GM18868 (cell line): ENCODE data around the gene PIMREG.

Experiments
- ATAC-seq: cut with Tn5 transposase; IDR thresholded peaks from one replicate; pipeline ENCODE4 v1.9.1; 2021; ENCODE audit warnings: mild to moderate bottlenecking, moderate library complexity; ENCODE audit not compliant: unreplicated experiment

PIMREG gene

GRCh38 chr17:6496640-6497441, 52.6 kb downstream of the PIMREG start:
- ATAC-seq: no peak

GRCh38 chr17:6497496-6498221, 53.4 kb downstream of the PIMREG start:
- ATAC-seq: no peak

GRCh38 chr17:6498356-6498755, 54.1 kb downstream of the PIMREG start:
- no peak for ATAC-seq

GRCh38 chr17:6498901-6499540, 54.8 kb downstream of the PIMREG start:
- ATAC-seq: no peak
